Stimulated activated CD4-positive, alpha-beta T cell treated with anti-CD3 and anti-CD28 coated beads, Interleukin-2, amount 100 ng/mL, for 24 hours (primary cell): ENCODE data around the gene RNF40.
A peak's percentile ranks its signal among the peaks of the same experiment; 100 is the strongest.

Source experiments
- DNase-seq, 2 donors: peaks; one replicate each; pipeline ENCODE4 v3.0.0-alpha.2; 2020

RNF40 gene

DNA sequence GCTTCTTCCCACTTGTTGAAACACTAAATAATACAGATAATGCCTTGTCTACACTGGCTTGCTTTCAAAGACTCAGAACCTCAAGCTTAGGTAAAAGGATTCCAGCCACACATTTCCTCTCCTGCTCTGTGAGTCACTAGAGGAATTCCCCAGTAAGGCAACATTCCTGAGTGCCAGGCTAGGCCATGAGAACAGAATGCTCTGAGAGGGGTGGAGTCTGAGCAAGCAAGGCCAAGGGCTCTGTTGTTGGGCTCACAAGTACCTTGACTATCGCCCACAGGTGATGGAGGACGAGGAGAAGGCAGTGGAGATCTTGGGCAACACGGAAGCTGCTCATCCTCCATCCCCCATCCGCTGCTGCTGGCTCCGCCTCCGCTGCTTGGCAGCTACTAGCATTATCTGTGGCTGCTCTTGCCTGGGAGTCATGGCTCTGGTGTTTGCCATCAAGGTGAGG is 20.6 kb upstream of the RNF40 start:
- no peak for DNase-seq

DNA sequence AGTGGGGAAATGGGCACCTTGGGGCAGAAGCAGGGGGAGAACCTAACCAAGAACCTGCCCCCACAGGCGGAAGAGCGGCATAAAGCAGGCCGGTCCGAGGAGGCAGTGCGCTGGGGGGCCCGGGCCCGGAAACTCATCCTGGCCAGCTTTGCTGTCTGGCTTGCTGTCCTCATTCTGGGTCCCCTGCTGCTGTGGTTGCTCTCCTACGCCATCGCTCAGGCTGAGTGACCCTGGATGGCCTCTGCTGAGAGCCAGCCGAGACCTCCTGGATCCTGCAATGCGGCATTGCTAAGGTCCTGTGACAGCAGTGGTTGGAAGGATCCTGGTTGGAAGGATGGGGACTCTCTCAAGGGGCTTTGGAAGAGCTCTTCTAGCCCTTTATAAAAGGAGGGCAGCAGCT is 18.4 kb upstream of the RNF40 start:
- no peak for DNase-seq

DNA sequence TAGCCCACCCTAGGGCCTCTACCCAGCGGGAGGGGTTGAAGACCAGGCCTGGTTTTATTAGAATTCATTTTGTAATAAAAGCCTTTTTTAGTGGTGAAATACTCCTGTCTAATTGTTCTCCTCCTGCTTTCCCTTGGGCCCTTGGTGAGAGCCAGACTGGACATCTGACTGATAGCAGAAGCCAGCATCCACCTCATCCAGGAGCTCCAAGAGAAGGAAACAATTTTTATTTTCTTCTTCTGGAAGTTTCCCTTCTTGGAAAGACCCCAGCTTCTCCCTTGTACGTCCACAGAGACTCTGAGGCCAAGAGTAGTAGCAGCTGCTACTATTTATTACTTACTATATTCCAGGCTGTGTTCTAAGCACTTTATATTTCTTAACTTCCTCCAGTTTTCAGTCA is 17.9 kb upstream of the RNF40 start:
- no peak for DNase-seq

DNA sequence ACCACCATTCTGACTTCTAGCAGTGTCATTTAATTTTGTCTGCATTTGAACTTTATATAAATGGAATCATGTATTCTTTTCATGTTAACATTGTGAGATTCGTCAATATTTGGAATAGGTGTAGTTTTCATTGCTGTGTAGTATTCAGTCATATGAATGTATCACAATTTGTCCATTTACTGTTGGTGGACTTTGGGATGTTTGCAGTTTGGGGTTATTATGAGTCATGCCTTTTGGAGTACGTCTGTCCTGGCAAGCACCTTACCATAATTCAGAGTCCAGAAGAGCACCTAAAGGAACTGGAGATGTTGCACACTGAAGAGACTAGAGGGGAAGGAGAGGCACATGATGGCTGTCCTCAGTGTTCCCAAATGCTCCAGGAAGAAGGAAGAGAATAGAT is 17.0 kb upstream of the RNF40 start:
- no peak for DNase-seq

DNA sequence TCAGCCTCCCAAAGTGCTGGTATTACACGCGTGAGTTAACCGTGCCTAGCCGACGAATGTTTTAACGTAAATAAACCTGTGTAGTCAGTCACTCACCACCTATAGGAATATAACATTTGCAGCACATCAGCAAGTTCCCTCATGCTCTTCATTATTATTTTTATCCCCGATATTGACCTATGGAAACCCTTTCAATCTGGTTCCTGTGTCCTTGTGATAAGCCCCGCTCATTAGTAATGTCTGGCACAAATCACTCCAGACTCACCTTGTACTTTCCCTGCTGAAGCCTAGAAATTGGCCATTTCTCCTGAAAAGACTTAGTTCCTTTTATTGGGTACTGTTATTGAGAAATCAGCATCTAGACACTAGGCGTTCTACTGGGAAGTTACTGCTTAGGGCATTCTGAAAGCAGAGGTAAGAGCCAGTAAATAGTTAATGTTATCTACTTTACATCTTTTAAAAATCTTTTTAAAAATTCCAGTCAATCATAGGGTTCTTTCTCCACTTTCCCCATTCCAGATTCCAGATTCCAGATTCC is 15.4 kb upstream of the RNF40 start:
- DNase-seq = no peak

DNA sequence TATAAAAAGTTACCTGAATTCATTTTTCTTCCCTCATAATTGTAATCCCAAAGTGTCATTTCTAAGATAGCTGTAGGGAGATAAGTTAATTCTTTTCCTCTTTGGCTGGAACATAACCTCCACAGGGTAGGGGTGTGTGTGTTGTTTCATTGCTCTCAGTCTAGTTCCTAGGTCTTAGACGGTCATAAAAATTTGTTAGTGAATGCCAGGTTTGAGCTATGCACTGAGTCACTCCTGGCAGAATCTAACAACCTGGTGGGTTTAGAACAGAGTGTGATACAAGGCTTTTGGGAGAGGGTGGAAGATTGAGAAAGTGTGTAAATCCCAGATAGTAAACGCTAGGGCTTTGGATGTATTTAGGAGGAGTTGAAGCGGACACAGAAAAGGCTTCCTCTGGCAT is 14.8 kb upstream of the RNF40 start:
- DNase-seq = no peak

DNA sequence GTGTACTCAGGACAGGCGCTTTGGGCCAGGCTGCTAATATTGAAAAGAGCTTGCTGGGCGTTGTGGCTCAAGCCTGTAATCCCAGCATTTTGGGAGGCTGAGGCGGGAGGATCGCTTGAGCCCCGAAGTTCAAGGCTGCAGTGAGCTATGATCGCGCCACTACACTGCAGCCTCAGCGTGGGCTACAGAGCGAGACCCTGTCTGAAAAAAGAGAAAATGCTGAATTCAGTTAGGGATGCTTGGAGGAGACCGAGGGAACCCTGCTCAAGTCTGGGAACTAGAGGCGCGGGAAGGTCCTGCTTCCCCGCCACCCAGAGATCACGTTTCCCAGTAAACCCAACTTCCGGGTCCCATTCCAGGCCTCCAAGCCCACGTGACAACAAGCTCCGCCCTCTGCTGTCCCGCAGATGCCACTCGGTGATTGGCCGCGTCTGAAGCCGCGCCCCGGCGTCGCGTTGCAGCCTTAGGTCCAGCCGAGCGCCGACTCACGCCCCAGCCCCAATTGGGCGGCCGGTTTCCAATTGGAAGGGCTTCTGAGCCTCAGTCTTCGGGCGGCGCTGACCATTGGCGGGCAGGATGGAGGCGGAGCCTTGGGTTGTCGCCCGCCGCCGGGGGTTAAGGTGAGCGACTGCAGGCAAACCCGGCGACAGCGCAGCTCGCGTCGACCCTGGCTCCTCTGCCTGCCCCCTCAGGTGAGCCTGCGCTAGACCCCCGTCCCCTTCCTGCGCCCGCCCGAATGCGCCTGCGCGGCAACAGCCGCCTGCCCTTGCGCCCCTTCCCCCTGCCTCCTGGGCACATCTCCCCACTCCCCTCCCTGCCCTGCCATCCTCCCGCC is 14.1 kb upstream of the RNF40 start, which contains the start of gene PHKG2:
Gene PHKG2 (plus strand): TSS at position 627 of the 835 bp plus-strand sequence. CDS start 396 bp downstream, outside the sequence.
- DNase-seq = peak; percentile 97 to 98

DNA sequence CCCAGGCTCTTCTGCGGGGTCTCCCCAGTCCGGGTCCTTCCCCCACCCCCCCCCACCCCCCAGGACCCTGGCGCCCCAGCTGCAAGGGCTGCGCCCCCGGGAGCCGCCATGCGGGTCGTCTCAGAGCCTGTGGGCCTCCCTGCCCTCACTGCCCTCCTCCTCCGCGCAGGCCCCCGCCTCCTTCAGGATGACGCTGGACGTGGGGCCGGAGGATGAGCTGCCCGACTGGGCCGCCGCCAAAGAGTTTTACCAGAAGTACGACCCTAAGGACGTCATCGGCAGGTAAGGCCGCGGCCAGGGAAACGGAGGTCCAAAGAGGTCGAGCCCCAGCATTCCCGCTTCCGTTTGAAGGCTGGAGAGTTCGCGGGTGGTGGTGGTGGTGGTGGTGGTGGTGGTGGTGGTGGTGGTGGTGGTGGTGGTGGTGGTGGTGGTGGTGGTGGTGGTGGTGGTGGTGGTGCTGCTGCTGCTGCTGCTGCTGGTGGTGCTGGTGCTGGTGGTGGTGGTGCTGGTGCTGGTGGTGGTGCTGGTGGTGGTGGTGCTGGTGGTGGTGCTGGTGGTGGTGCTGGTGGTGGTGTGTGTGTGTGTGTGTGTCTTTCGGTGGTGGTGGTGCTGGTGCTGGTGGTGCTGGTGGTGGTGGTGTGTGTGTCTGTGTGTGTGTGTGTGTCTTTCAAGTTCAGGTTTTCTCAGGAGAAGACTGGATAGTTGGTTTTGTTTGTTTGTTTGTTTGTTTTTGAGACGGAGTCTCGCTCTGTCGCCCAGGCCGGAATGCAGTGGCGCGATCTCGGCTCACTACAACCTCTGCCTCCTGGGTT is 13.3 kb upstream of the RNF40 start:
- peak; percentile 31 to 41 for DNase-seq

DNA sequence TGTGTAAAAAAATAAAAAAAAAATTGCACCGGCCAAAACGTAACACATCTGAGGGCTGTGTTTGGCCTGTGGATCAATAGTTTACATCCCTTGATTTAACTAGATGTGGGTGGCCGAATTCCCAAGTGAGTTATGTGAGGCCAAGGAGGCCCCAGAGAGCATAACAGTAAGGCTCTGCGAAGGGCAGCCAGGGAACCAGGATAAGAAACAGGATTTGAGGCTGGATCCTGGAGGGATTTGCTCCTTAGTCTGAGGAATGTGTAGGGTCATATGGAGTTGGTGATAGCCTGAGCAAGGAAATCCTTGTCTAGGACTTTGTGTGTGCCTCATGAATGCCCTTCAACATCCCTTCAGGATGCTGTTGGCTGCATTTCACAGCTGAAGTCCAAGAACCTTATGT is 11.9 kb upstream of the RNF40 start:
- no peak for DNase-seq

DNA sequence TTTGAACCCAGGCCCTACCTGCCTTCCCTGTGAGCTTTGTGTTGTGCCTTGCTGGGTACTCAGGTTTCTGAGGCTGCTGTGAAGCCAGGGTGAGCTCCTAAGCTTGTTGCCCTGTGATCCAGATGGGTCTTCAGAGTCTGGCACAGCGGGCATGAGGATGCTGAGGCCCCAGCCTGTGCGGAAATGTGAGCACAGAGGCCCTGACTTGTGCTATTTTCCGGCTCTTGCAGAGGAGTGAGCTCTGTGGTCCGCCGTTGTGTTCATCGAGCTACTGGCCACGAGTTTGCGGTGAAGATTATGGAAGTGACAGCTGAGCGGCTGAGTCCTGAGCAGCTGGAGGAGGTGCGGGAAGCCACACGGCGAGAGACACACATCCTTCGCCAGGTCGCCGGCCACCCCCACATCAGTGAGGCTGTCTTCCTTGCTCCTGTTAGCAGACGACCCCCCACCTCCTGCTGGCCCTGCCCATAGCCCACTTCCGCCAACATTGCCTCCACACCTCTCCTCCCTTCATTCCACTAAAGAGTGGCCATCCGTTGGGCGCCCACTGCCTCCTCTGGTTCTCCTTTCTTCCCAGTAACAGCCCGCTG is 11.2 kb upstream of the RNF40 start:
- DNase-seq = no peak

DNA sequence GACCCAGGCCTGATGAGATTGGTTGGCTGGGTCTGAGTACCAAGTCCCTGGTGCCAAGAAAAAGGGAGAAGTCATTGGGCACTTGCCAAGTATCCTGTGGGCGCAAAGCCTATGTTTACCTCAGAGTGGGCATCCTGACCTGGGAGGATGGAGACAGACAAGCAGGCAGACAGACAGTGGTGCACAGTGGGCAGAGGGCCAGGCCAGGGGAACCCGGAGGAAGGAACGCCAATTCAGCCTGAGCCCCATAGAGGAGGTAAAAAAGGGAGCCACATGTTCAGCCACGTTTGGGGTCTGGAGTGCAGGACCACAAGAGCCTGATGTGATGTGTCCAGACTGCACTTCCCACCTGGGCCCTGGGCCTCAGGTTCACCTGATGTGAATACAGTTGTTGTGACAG is 8.5 kb upstream of the RNF40 start:
- no peak for DNase-seq

DNA sequence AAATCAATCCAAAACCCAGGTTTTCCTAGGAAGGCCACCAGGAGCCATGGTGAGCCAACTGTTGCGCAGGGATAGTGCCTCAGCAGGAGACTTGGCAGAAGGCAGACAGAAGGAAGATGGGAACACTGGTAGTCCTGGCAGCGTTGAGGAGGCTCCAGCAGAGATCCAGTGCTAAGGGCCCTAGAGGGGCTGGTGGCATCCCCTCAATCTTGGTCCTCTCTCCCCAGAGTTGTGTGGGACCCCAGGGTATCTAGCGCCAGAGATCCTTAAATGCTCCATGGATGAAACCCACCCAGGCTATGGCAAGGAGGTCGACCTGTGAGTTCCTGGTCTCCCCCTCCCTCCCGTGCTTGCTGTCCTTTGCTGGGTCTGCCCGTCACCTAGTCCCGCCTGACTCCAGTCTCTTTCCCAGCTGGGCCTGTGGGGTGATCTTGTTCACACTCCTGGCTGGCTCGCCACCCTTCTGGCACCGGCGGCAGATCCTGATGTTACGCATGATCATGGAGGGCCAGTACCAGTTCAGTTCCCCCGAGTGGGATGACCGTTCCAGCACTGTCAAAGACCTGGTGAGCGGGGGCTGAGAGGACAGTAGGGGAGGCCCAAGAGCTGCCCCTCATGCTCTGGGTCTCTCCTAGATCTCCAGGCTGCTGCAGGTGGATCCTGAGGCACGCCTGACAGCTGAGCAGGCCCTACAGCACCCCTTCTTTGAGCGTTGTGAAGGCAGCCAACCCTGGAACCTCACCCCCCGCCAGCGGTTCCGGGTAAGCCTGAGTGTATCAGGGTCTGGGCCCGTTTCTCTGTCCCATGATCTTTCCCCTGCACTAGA is 6.0 kb upstream of the RNF40 start:
- DNase-seq = no peak

DNA sequence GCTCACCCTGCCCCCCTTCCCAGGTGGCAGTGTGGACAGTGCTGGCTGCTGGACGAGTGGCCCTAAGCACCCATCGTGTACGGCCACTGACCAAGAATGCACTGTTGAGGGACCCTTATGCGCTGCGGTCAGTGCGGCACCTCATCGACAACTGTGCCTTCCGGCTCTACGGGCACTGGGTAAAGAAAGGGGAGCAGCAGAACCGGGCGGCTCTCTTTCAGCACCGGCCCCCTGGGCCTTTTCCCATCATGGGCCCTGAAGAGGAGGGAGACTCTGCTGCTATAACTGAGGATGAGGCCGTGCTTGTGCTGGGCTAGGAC is 5.4 kb upstream of the RNF40 start:
- no peak for DNase-seq

DNA sequence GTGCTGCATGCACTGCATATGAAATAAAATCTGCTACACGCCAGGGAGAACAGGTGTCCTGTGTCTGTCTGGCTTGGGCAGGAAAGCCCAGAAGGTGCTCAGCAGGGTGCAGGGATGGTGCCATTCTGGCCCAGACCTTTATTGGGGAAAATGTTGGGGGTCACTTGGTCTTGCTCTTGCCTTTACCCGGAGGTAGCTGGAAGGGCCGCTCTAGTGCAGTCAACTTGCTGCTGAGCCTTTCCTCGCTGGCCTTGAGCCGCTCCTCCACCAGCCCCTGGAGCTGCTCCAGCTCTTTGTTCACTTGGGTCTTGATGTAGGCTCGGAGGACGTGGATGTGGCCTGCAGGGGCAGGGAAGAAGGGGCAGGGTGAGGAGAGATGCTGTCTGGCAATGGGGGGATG is 4.8 kb upstream of the RNF40 start:
- no peak for DNase-seq

DNA sequence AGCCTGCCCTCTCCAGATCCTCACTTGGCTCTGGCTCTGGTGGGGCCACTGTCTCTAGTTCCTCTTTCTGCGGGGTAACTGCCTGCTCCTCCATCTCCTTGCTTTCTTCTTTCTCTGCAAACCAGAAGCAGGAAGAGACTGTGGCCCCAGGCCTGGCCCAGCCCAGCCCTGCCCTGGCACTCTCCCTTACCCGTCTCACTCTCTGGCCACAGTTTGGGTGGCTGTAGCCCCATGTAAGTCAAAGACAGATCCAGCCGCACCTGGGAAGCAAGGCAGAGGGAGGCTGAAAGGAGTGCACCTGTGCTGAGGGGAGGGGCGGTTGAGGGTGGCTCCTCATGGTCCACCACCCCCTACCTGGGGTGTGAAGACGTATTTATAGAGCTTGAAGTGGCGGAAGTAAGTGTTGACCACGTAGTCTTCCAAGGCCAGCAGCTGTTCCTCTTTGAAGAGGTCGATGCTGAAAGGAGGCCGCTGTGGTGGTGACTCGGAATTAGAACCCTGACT is 3.1 kb upstream of the RNF40 start:
- no peak for DNase-seq

DNA sequence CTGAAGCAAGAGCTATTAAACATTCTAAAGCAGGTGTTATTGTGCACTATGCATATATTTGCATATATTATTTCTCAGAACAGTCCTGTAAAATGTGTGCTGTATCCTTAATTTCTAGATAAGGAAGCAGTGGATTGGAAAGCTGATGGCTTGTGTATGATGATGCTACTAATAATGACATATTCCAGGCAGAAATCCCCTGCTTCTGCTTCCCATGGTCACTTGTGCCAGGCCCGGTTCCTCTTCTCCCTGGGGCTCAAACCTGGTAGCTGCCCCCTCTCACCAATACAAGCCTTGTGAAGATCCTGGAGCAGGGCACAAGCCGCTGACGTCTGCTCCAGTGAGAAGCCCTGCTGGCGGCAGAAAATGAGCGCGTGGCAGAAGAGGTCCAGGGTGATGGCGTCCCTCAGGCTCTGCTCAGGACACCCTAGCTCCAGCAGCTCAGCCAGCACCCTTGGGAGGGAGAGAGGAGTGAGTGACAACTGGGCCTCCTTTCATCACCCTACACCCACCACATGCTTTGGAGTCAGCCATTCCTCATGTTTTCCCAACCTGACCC is 2.0 kb upstream of the RNF40 start:
- no peak for DNase-seq

DNA sequence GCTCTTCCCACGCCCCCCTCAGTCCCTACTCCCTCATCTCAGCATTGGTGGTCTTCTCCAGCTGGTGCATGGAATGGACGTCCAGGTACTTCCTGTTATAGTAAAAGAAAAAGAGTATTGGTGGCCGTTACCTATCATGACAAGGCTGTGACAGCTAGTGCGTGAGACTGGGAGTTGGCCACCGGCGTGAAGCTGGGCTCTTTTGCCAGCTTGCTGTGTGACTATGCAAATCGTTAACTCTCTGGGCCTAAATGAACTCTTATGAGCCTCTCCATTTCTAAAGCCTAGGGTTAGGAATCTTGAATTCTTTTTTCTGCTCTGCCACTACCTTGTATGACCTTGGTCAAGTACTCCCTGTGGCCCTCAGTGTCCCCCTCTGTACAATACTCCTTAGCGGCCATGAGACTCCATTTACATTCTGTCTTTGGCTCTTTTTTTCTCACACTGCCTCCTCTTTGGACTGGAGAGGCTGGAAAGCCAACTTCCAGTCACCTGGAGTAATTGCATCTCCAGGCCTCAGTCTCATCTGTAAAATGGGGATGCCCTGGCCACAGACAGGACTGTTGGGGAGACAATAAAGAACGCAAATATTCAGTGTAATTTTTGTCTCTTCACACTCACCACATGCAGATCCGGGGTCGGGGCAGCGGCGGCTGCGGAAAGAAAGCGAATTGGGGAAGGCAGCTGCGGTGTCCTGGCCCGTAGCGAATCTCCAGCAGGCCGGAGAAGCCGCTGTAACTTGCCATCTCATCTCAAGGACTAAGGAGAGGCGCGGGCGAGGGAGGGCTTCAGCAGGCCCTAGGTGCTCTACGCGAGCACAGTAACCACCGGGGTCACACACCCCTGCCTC is 1.3 kb upstream of the RNF40 start:
- DNase-seq = no peak

DNA sequence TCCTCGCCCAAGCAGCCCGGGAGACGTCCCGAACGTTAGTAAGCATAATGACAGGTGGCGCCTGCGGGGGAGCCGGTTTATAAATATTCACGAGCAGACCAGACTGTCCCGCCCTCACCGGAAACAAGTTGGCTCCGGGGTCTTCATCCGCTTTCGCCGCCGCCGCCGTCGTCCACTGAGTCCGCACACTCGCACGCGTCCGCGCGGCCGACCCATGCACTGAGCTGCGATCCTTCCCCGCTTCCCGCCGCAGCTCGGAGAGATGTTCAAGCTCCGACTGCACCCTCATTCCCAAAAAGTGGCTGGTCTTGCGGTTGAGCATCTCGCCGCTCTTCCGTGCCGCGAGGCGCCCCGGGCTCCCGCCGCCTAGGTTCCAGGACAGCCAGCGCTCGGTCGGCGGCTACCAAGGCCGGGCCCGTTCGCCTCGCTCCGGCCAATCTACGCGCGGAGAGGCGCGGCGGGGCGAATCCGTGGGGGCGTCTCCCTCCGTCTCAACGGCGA is 645 bp upstream of the RNF40 start:
- DNase-seq = peak; percentile 56 to 59

DNA sequence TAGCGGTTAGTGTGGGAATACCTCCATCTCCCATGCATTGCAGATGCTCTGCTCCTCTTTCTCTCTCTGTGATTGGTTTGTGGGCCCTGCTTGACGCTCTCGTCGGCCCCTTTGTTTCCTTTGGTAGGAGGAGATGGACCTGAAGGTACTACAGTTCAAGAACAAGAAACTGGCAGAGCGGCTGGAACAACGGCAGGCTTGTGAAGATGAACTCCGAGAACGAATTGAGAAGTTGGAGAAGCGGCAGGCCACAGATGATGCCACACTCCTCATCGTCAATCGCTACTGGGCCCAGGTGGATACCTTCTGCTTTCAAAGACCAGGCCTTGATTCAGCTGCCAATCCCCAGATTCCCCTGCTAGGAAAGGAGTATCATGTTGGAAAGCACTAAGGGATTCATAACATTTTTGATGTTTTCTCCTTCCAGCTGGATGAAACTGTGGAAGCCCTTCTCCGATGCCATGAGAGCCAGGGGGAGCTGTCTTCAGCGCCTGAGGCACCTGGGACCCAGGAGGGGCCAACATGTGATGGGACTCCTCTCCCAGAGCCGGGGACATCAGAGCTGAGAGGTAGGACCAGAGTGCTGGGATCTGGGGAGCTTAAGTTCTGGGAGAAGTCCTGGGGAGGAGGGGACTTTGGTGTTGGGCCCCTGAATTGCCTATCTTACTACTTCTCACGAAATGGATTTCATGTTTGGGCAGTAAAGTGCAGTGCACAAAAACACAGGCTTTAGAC is 1.0 kb downstream of the RNF40 start:
- DNase-seq = no peak

DNA sequence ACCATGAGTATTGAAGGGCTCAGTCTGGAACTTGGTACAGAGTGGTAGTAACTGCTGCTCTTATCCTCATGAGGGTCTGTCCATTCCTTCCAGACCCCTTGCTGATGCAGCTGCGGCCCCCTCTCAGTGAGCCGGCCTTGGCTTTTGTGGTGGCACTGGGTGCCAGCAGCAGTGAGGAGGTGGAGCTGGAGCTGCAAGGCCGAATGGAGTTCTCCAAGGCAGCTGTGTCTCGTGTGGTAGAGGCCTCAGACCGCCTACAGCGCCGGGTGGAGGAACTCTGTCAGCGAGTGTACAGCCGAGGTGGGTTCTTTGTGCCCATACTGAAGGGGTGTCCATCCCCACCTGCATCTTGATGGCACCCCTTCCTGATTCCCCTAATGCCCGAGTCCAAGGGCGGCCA is 2.0 kb downstream of the RNF40 start:
- DNase-seq = no peak
